GM15510 (cell line): ENCODE data around the gene GDF15.

Source experiments
- POLR2A ChIP-seq: IDR thresholded peaks from 3 replicates; pipeline ENCODE4 v1.6.1; 2011; ENCODE audit warnings: borderline replicate concordance; ENCODE audit not compliant: insufficient read length; ENCODE audit errors: extremely low read depth

Gene GDF15

GRCh38 chr19:18438331-18439024 is 52.5 kb downstream of the GDF15 start:
- no peak for TF ChIP-seq POLR2A
